Astrocyte of the cerebellum (primary cell): ENCODE data around the gene JSRP1.

Experiments used
- DNase-seq: peaks from one replicate; pipeline ENCODE4 v3.0.0-alpha.2; 2011; ENCODE audit warnings: low read depth
- H3K4me3 ChIP-seq: 2 replicates; pipeline ENCODE4 v1.5.1; 2011; ENCODE audit warnings: mild to moderate bottlenecking, low read depth, low read length, moderate library complexity
- in situ Hi-C: cut with HindIII; loops from 2 replicates; pipeline ENCODE4 v1.10.0; 2017; ENCODE audit warnings: low sequenced_read_pairs
- TF ChIP-seq, protein P1 (sequence below): IDR thresholded peaks from 2 replicates; pipeline ENCODE4 v1.5.1; 2012; ENCODE audit warnings: low read length, low read depth, moderate library complexity, mild to moderate bottlenecking; ENCODE audit errors: missing control alignments

Gene JSRP1

GRCh38 chr19:2219726-2220125 lies 36.5 kb downstream of the JSRP1 start:
- in situ Hi-C loops, result no loop called here
- H3K4me3 ChIP-seq, result no peak overlapping the region
- TF ChIP-seq, protein P1, sequence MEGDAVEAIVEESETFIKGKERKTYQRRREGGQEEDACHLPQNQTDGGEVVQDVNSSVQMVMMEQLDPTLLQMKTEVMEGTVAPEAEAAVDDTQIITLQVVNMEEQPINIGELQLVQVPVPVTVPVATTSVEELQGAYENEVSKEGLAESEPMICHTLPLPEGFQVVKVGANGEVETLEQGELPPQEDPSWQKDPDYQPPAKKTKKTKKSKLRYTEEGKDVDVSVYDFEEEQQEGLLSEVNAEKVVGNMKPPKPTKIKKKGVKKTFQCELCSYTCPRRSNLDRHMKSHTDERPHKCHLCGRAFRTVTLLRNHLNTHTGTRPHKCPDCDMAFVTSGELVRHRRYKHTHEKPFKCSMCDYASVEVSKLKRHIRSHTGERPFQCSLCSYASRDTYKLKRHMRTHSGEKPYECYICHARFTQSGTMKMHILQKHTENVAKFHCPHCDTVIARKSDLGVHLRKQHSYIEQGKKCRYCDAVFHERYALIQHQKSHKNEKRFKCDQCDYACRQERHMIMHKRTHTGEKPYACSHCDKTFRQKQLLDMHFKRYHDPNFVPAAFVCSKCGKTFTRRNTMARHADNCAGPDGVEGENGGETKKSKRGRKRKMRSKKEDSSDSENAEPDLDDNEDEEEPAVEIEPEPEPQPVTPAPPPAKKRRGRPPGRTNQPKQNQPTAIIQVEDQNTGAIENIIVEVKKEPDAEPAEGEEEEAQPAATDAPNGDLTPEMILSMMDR, result no peak
- no peak for DNase-seq

DNA sequence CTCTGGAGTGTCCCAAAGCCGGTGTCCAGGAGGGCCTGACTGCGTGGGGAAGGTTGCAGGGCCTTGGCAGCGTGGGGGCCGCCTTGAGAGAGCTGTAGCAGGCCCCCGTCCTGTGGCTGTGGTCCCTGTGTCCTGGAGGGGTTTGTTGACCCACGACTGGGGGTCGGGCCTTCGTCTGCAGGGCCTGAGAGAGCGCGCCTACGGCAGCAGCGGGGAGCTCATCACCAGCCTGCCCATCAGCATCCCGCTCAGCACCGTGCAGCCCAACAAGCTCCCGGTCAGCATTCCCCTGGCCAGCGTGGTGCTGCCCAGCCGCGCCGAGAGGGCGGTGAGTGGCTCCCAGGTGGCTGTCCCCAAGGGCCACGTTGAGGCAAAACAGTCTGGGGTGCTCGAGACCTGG lies 38.6 kb downstream of the JSRP1 start:
- H3K4me3 ChIP-seq, result no peak overlapping the region
- no peak for DNase-seq
- in situ Hi-C loops, result no loop called here
- TF ChIP-seq, protein P1, result no peak

GRCh38 chr19:2216361-2217225 lies 39.6 kb downstream of the JSRP1 start:
- no peak for DNase-seq
- in situ Hi-C loops, result no loop called here
- H3K4me3 ChIP-seq, result no peak overlapping the region
- TF ChIP-seq, protein P1, result no peak

GRCh38 chr19:2215281-2215751 lies 40.9 kb downstream of the JSRP1 start:
- no peak overlapping the region for H3K4me3 ChIP-seq
- DNase-seq, result no peak
- in situ Hi-C loops, result no loop called here
- TF ChIP-seq, protein P1, result no peak

DNA sequence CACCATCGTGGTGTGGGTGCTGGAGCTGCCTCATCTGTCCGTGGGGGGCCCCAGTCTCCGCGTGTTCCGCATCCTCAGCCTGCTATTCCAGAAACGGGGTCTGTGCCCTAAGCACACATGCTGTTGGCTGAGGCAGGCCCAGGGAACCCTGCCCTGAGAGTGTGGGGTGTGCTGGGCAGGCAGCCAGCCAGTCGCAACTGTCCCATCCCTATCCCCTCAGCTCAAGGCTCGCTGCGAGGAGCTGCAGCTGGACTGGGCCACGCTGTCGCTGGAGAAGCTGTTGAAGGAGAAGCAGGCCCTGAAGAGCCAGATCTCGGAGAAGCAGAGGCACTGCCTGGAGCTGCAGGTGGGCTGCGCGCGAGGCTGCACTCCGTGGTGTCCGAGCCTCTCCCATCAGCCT lies 42.0 kb downstream of the JSRP1 start:
- no peak for DNase-seq
- TF ChIP-seq, protein P1, result no peak
- in situ Hi-C loops, result loop anchor here (5.0 kb wide), 1 partner anchor 97 kb away; no protein-coding TSS in a partner anchor
- H3K4me3 ChIP-seq, result no peak overlapping the region

- no peak overlapping the region for H3K4me3 ChIP-seq
- in situ Hi-C loops, result loop anchor here (5.0 kb wide), 1 partner anchor 96 kb away; no protein-coding TSS in a partner anchor
- TF ChIP-seq, protein P1, result no peak
- DNase-seq, result no peak
Observed at GRCh38 chr19:2213799-2214198, 42.4 kb downstream of the JSRP1 start.
